Smooth muscle cell (in vitro differentiated cells): ENCODE measurements around the gene SCRG1. TPM values are rescaled to one million over a fixed set of nuclear protein-coding genes. Genes with fewer than 3 reads are reported as not detected.

ENCODE experiments used
- DNase-seq: peaks from one replicate; lab custom pipeline; 2025; ENCODE audit not compliant: unreplicated experiment; lab: John Stamatoyannopoulos, UW
- H2AFZ ChIP-seq: fragments of 200-600 bp; sonication (generic); 2 replicates; pipeline ENCODE4 v1.6.0; 2016; ENCODE audit warnings: antibody characterized with exemption, low read depth, mild to moderate bottlenecking
- H3F3A ChIP-seq: fragments of 200-600 bp; sonication (generic); 2 replicates; pipeline ENCODE4 v1.6.0; 2017; ENCODE audit warnings: antibody characterized with exemption, low read depth
- H3K27ac ChIP-seq: fragments of 200-600 bp; sonication (generic); 2 replicates; pipeline ENCODE4 v1.5.1; 2016; ENCODE audit warnings: low read depth, mild to moderate bottlenecking
- H3K27me3 ChIP-seq: fragments of 200-600 bp; sonication (generic); 2 replicates; pipeline ENCODE4 v1.6.1; 2016; ENCODE audit warnings: low read depth, mild to moderate bottlenecking
- H3K36me3 ChIP-seq: fragments of 200-600 bp; sonication (generic); 2 replicates; pipeline ENCODE4 v1.5.1; 2016; ENCODE audit warnings: low read depth
- H3K4me1 ChIP-seq: fragments of 200-600 bp; sonication (generic); 2 replicates; pipeline ENCODE4 v1.5.1; 2016; ENCODE audit warnings: low read depth
- H3K4me2 ChIP-seq: fragments of 200-600 bp; sonication (generic); 2 replicates; pipeline ENCODE4 v1.6.0; 2016; ENCODE audit warnings: mild to moderate bottlenecking
- H3K4me3 ChIP-seq: fragments of 200-600 bp; sonication (generic); 2 replicates; pipeline ENCODE4 v1.5.1; 2016; ENCODE audit warnings: mild to moderate bottlenecking
- H3K79me2 ChIP-seq: fragments of 200-600 bp; sonication (generic); 2 replicates; pipeline ENCODE4 v1.6.0; 2016; ENCODE audit warnings: low read depth, mild to moderate bottlenecking
- H3K9ac ChIP-seq: fragments of 200-600 bp; sonication (generic); 2 replicates; pipeline ENCODE4 v1.6.0; 2016; ENCODE audit warnings: low read depth
- H3K9me3 ChIP-seq: fragments of 200-600 bp; sonication (generic); replicated peaks from 2 replicates; pipeline ENCODE4 v1.5.1; 2016; ENCODE audit warnings: low read depth
- H4K20me1 ChIP-seq: fragments of 200-600 bp; sonication (generic); 2 replicates; pipeline ENCODE4 v1.6.0; 2016; ENCODE audit warnings: low read depth
- CTCF ChIP-seq: fragments of 200-600 bp; sonication (generic); IDR thresholded peaks from 2 replicates; pipeline ENCODE4 v1.5.1; 2017; ENCODE audit warnings: borderline replicate concordance, mild to moderate bottlenecking, antibody characterized with exemption; ENCODE audit not compliant: insufficient read depth, poor library complexity, severe bottlenecking
- WGBS: methylation state at CpG from one replicate; pipeline ENCODE4 v1.1.7; 2016; ENCODE audit warnings: low lambda C conversion rate; 5-methylcytosine and 5-hydroxymethylcytosine counted together
- polyA plus RNA-seq: library from polyadenylated mRNA; unstranded; fragments of >200 nt; fragmentation: Nextera tagmentation; extraction: Ambion mirVana; gene quantifications from 2 replicates; pipeline ENCODE4 v1.2.1, GENCODE V29; 2016
- total RNA-seq: library from RNA; depleted of rRNA; stranded (reverse); fragments of >200 nt; gene quantifications from 2 replicates; pipeline ENCODE4 v1.2.3, GENCODE V29; 2014

SCRG1 gene
- total and polyA plus RNA-seq, 2 experiments from 2014 or later: 3.1 to 18.5 TPM

GRCh38 chr4:173374588-173374987 lies 24.3 kb downstream of the SCRG1 start:
- Histone ChIP-seq H3K27ac (no peak overlapping the region), H3K9ac (no peak overlapping the region), H3K79me2 (peaks cover 44% of the 10 kb centered on the region), H3K4me3 (no peak overlapping the region), H2AFZ (no peak overlapping the region), H3K27me3 (no peaks in the 10 kb centered on the region), H3K36me3 (no peaks in the 10 kb centered on the region), H3F3A (peaks cover 7% of the 10 kb centered on the region), H3K9me3 (no peaks in the 10 kb centered on the region), H4K20me1 (peaks cover 20% of the 10 kb centered on the region), H3K4me1 (peaks cover 6% of the 10 kb centered on the region), H3K4me2 (no peak overlapping the region)
- 95% methylated on average over 2 of the region's 2 CpGs for WGBS
- DNase-seq: no peak
- no peak for TF ChIP-seq CTCF

DNA sequence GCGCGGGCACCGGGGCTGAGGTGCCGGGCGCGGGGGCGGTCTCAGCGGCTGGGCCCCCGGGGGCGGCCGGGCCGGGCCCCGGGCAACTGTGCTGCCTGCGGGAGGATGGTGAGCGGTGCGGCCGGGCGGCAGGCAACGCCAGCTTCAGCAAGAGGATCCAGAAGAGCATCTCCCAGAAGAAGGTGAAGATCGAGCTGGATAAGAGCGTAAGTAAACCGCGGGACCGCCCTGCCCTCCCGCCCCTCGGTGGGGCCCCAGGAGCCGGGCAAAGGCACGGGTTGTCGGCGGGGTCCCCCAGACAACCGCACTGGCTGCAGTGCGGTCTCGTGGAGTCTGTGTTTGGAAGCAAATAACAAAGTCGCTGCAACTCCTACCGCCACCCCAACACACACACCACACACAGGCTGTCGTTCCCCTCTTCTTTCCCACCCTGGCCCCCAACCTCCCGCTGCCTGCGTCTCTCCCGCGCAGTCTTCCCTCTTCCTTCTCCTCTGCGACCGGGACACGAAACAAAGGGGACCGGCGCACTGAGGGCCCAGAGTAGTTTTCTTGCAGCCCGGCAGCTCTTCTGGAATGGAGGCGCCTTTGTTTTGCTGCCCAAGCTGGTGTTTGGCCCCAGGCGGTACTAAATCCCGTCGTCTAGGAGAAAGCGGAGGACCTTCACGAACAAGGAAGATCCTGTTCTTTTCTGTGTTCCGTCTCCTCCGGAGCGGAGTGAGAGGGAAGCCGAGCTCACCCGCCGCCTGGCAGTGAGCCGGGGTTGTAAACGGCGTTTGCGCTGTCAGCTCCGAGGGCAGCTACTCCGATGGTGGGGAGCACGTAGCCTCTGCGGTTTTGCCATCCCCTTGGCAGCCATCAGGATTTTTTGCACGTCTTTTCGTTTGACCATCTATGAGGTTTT lies 27.4 kb downstream of the SCRG1 start:
- H3K36me3 ChIP-seq: no peaks in the 10 kb centered on the region
- peak overlapping the region; percentile 62 for H3K27ac ChIP-seq
- H3K9me3 ChIP-seq: no peaks in the 10 kb centered on the region
- H3K27me3 ChIP-seq: no peaks in the 10 kb centered on the region
- no peak for TF ChIP-seq CTCF
- DNase-seq: peak; percentile 38
- H3K4me2 ChIP-seq: peak overlapping the region; percentile 92
- peaks cover 7% of the 10 kb centered on the region for H3F3A ChIP-seq
- H3K4me3 ChIP-seq: peak overlapping the region; percentile 93
- H3K4me1 ChIP-seq: peaks cover 6% of the 10 kb centered on the region
- under 1% methylated on average over 50 of the region's 68 CpGs for WGBS
- H2AFZ ChIP-seq: peak overlapping the region; percentile 97
- peaks cover 47% of the 10 kb centered on the region for H3K79me2 ChIP-seq
- peak overlapping the region; percentile 55 for H3K9ac ChIP-seq
- peaks cover 20% of the 10 kb centered on the region for H4K20me1 ChIP-seq

DNA sequence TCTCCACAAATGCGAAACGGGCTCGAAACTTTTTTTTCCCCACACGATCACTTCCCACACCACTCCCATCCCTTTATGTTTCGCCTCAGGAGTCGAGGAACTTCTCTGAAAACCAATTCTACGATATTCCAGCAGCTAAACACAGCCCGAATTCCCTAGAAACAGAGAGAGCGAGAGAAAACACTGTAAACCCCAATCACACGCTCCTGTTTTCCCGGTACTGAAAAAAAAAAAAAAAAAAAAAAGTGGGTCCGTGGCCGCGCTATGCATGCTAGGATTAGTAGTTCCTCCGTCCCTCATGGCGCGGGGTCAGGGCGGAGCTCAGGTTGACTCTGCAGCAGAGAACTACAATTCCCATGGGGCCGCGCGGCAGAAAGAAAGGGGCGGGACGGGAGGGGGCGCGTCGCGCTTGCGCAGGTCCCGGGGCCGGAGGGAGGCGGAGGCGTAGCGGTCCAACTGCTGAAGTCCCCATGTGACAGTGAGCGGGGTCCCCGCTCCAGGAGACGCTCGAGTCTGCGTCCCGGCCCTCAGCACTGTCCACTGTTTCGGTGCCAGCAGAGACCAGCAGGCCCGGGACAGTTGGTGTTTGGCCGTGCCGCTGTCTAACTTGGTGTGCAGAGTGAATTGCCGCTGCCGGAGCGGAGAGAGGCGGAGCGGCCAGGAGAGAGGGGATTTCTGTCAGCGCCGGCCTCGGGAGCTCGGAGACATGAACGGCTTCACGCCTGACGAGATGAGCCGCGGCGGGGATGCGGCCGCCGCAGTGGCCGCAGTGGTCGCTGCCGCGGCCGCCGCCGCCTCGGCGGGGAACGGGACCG lies 28.2 kb downstream of the SCRG1 start, which contains the start of gene SAP30:
SAP30 (plus strand) TSS at position 478 of the 815 bp plus-strand sequence; CDS start at position 707, 229 bp downstream.
- peak; percentile 95 for DNase-seq
- no peak for TF ChIP-seq CTCF
- WGBS: 1% methylated on average over 62 of the region's 72 CpGs
- peaks cover 39% of the 10 kb centered on the region for H3K79me2 ChIP-seq
- peak within 1 kb of the TSS; percentile 98 for H2AFZ ChIP-seq
- H3K27ac ChIP-seq: peak within 1 kb of the TSS; percentile 74
- peak within 1 kb of the TSS; percentile 92 for H3K4me2 ChIP-seq
- H3K4me1 ChIP-seq: peaks cover 6% of the 10 kb centered on the region
- H4K20me1 ChIP-seq: peaks cover 14% of the 10 kb centered on the region
- H3K4me3 ChIP-seq: peak within 1 kb of the TSS; percentile 93
- peaks cover 7% of the 10 kb centered on the region for H3F3A ChIP-seq
- no peaks in the 10 kb centered on the region for H3K9me3 ChIP-seq
- H3K36me3 ChIP-seq: no peaks in the 10 kb centered on the region
- no peaks in the 10 kb centered on the region for H3K27me3 ChIP-seq
- peak within 1 kb of the TSS; percentile 57 for H3K9ac ChIP-seq
